Neuronal stem cell (in vitro differentiated cells): ENCODE measurements around the gene PIEZO1.

Experiments
- DNase-seq: peaks from one replicate; pipeline ENCODE4 v3.0.0-alpha.2; 2013; ENCODE audit warnings: low spot score
- H2AFZ ChIP-seq: one replicate; pipeline ENCODE4 v1.6.1; 2013; ENCODE audit warnings: mild to moderate bottlenecking, low read length, inconsistent platforms
- H2AK5ac ChIP-seq: 2 replicates; pipeline ENCODE4 v1.6.1; 2013; ENCODE audit warnings: low read depth, mild to moderate bottlenecking, inconsistent platforms, low read length, moderate library complexity, mixed read lengths
- H2BK120ac ChIP-seq: 2 replicates; pipeline ENCODE4 v1.6.1; 2013; ENCODE audit warnings: low read depth, mild to moderate bottlenecking, inconsistent platforms, low read length, moderate library complexity, mixed read lengths
- H2BK12ac ChIP-seq: one replicate; pipeline ENCODE4 v1.6.1; 2013; ENCODE audit warnings: low read length, inconsistent platforms
- H2BK15ac ChIP-seq: 2 replicates; pipeline ENCODE4 v1.6.1; 2013; ENCODE audit warnings: mild to moderate bottlenecking, low read length, inconsistent platforms, mixed read lengths
- H2BK5ac ChIP-seq: one replicate; pipeline ENCODE4 v1.6.1; 2013; ENCODE audit warnings: inconsistent platforms, mild to moderate bottlenecking, low read length, moderate library complexity
- H3K14ac ChIP-seq: one replicate; pipeline ENCODE4 v1.6.1; 2013; ENCODE audit warnings: low read length, inconsistent platforms
- H3K18ac ChIP-seq: 2 replicates; pipeline ENCODE4 v1.6.1; 2013; ENCODE audit warnings: low read length, inconsistent platforms
- H3K23ac ChIP-seq: 2 replicates; pipeline ENCODE4 v1.6.1; 2013; ENCODE audit warnings: low read depth, mild to moderate bottlenecking, mixed read lengths, low read length, inconsistent platforms; ENCODE audit not compliant: poor library complexity
- H3K27ac ChIP-seq: replicated peaks from 3 replicates; pipeline ENCODE4 v1.5.1; 2013; ENCODE audit warnings: low read length, inconsistent platforms
- H3K27me3 ChIP-seq, 3 experiments: 2 replicates each; pipeline ENCODE4 v1.6.1; 2013; ENCODE audit warnings: low read length in 3 of 3, mild to moderate bottlenecking in 2 of 3, inconsistent platforms in 1 of 3, low read depth in 1 of 3, mixed read lengths in 1 of 3, moderate library complexity in 1 of 3; ENCODE audit not compliant: control insufficient read depth in 3 of 3, insufficient read depth in 3 of 3
- H3K36me3 ChIP-seq, 2 donors: replicated peaks in 1 of 2; 2 replicates each; pipeline ENCODE4 v1.6.1; 2013; ENCODE audit warnings: low read length in 2 of 2; ENCODE audit not compliant: control insufficient read depth in 2 of 2, insufficient read depth in 2 of 2
- H3K4ac ChIP-seq: 2 replicates; pipeline ENCODE4 v1.6.1; 2013; ENCODE audit warnings: inconsistent platforms, mild to moderate bottlenecking, low read length, moderate library complexity
- H3K4me1 ChIP-seq, 2 donors: 1 replicate in 1 of 2; 2 replicates in 1 of 2; pipeline ENCODE4 v1.6.1; 2013; ENCODE audit warnings: low read length in 2 of 2, low read depth in 1 of 2; ENCODE audit not compliant: control insufficient read depth in 2 of 2, insufficient read depth in 1 of 2
- H3K4me2 ChIP-seq: one replicate; pipeline ENCODE4 v1.6.1; 2013; ENCODE audit warnings: mild to moderate bottlenecking, low read length, inconsistent platforms; ENCODE audit not compliant: insufficient read depth, poor library complexity, severe bottlenecking
- H3K4me3 ChIP-seq, 2 donors: 2 replicates each; pipeline ENCODE4 v1.5.1; 2013; ENCODE audit warnings: low read length in 2 of 2, mild to moderate bottlenecking in 2 of 2, inconsistent platforms in 1 of 2, moderate library complexity in 1 of 2
- H3K79me1 ChIP-seq: one replicate; pipeline ENCODE4 v1.6.1; 2013; ENCODE audit warnings: low read depth, mild to moderate bottlenecking, inconsistent platforms, low read length, moderate library complexity
- H3K9ac ChIP-seq: one replicate; pipeline ENCODE4 v1.6.1; 2013; ENCODE audit warnings: mild to moderate bottlenecking, low read depth, low read length, inconsistent platforms; ENCODE audit not compliant: poor library complexity
- H3K9me3 ChIP-seq, 2 donors: replicated peaks in 1 of 2; 2 replicates each; pipeline versions ENCODE3 to v1.6.1; 2013; ENCODE audit warnings: low read length in 2 of 2, mild to moderate bottlenecking in 2 of 2, inconsistent platforms in 1 of 2, low read depth in 1 of 2, mixed read lengths in 1 of 2, moderate library complexity in 1 of 2; ENCODE audit not compliant: control insufficient read depth in 2 of 2, insufficient read depth in 1 of 2
- H4K8ac ChIP-seq: one replicate; pipeline ENCODE4 v1.6.1; 2013; ENCODE audit warnings: low read depth, mild to moderate bottlenecking, inconsistent platforms, low read length, moderate library complexity
- H4K91ac ChIP-seq: one replicate; pipeline ENCODE4 v1.6.1; 2013; ENCODE audit warnings: low read length, low read depth, mild to moderate bottlenecking, inconsistent platforms; ENCODE audit not compliant: poor library complexity
- WGBS, 2 donors: extraction: QIAGEN DNeasy Blood & Tissue Kit; methylation state at CpG; one replicate each; pipeline ENCODE4 v1.1.7; 2013; ENCODE audit warnings: missing lambda C conversion rate in 2 of 2, mixed read lengths in 1 of 2; ENCODE audit not compliant: insufficient read length in 2 of 2, insufficient replicate concordance in 1 of 2; ENCODE audit errors: extremely low coverage in 2 of 2; 5-methylcytosine and 5-hydroxymethylcytosine counted together

PIEZO1 gene

DNA sequence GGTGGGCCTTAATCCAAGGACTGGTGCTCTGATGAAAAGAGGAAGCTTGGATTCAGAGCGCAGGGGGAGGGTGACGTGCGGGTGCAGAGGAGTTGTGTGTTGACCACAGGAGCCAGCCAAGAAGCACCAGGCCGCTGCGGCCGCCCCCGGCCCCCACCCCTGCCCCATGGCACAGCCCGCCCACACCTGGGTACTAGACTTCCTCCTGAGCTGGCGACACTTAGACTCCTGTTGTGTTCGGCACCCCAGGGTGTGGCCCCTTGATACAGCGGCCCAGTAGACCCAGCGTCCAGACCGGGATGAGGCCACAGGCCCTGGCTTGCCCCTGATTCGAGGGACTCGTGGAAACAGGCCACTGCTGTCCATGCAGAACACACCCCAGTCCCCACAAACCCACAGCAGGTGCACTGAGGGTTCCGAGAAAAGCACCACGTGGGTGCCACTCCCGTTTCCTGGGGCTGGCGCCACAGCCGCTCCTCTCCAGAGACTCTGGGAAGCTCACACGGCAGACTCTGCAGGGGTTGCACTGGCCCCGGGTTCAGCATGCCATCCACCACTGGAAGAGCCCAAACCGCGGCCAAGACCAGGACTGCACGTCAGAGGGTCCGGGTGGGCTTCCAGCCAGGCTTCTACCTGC lies 93.0 kb downstream of the PIEZO1 start:
- H2BK5ac ChIP-seq: peak overlapping the region; percentile 75
- H4K8ac ChIP-seq: no peak overlapping the region
- peaks cover 9% of the 10 kb centered on the region for H3K79me1 ChIP-seq
- H2AFZ ChIP-seq: no peak overlapping the region
- H4K91ac ChIP-seq: no peak overlapping the region
- no CpG with 5 or more reads among the region's 26 CpGs for WGBS, 2 donors
- H3K9ac ChIP-seq: no peak overlapping the region
- H3K23ac ChIP-seq: no peak overlapping the region
- peaks cover 1 to 6% of the 10 kb centered on the region in 2 donors for H3K36me3 ChIP-seq
- no peaks in the 10 kb centered on the region for H3K9me3 ChIP-seq
- no peak overlapping the region for H2BK12ac ChIP-seq
- H3K27ac ChIP-seq: no peak overlapping the region
- no peaks in the 10 kb centered on the region for H3K4me1 ChIP-seq
- no peak overlapping the region for H3K4me2 ChIP-seq
- H3K27me3 ChIP-seq: peaks cover 0 to 53% (median 13%) of the 10 kb centered on the region in 3 experiments
- peak overlapping the region; percentile 28 for H3K18ac ChIP-seq
- H2BK120ac ChIP-seq: no peak overlapping the region
- H2BK15ac ChIP-seq: no peak overlapping the region
- H3K4me3 ChIP-seq: no peak overlapping the region
- DNase-seq: no peak
- peak overlapping the region; percentile 95 for H2AK5ac ChIP-seq
- no peak overlapping the region for H3K4ac ChIP-seq
- H3K14ac ChIP-seq: peak overlapping the region; percentile 21

DNA sequence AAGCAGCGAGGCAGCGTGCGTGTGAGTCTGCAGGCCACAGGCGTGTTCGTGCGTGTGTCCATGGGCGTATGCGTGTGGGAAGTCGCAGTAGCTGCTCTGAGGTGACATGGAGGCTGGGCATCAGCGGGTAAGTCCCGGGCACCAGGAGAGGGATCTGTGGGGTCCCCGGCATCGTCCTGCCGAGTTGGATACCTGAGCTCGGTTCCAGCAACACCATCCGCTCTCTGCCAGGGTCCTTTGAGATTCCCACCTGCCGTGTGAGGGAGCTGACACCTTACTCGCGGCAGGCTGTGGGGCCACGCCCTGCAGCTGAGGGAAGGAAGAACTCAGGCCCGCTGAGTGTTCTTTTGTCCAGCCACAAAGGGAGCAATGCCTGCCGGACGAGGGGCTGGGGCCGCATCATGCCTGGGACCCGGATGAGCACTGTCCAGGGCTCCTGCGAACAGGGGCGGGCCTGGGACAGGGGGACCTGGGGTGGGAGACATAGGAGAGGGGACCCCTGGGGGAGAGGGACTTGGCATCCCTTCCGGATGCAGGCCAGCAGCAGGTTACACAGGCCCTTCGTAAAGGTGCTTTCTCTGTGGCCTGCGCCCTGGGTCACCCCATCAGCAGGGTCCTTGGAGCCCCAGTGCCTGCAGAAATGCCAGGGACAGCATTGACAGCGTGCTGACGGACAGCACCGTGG lies 93.7 kb downstream of the PIEZO1 start:
- Histone ChIP-seq H2AK5ac (peak overlapping the region; percentile 81), H2BK12ac (no peak overlapping the region), H3K9ac (peak overlapping the region; percentile 24), H3K79me1 (peaks cover 6% of the 10 kb centered on the region), H3K27ac (no peak overlapping the region), H3K14ac (peak overlapping the region; percentile 56), H3K4me3 (peak overlapping the region in 1 of 2 donors; percentile 2), H2BK120ac (no peak overlapping the region), H4K91ac (no peak overlapping the region), H2BK15ac (no peak overlapping the region), H2AFZ (no peak overlapping the region), H3K9me3 (no peaks in the 10 kb centered on the region), H2BK5ac (peak overlapping the region; percentile 75), H3K36me3 (no peaks in the 10 kb centered on the region), H4K8ac (no peak overlapping the region), H3K4ac (no peak overlapping the region), H3K27me3 (peaks cover 0 to 58% (median 19%) of the 10 kb centered on the region in 3 experiments), H3K4me2 (no peak overlapping the region), H3K18ac (no peak overlapping the region), H3K23ac (peak overlapping the region; percentile 22), H3K4me1 (peaks cover 2 to 4% of the 10 kb centered on the region in 2 donors)
- no CpG with 5 or more reads among the region's 33 CpGs for WGBS, 2 donors
- no peak for DNase-seq

DNA sequence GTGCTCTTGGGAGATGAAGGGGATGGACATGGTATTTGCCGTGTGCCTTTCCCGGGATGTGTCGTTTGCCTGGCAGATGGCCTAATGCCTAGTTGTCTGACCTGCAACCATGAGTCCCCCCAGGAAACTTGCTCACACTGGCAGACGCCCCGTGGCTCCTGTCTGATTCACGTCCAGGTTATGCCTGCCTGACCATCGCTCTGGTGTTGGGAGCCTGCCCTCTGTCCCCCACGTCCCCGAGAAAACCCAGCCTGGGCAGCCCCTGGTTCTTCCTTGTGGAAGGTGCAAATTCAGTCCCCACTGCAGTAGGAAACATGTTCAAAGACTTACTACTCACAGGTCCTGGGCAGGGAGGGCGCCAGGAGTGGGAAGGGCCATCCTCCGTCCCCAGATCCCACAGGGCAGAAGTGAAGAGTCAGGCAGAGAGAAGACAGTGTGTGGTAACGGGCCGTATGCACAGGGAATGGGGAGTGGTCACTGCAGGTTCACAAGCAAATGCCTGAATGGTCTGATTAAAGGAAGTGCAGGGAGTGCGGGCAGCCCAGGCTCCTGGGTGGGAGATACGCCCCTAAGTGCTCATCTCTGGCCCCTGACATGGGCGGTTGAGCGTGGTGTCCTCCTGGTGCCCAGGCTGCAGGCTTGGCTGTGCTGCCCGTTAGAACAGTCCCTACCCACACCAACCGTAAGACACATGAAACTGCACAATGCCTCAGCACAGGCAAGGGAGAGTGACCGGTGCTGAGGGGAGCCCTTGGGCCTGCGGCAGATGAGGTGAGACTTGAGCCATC lies 94.5 kb downstream of the PIEZO1 start:
- WGBS, 2 donors: no CpG with 5 or more reads among the region's 21 CpGs
- Histone ChIP-seq H3K9ac (peak overlapping the region; percentile 47), H4K91ac (no peak overlapping the region), H3K4ac (no peak overlapping the region), H2BK5ac (no peak overlapping the region), H3K4me2 (no peak overlapping the region), H3K9me3 (no peaks in the 10 kb centered on the region), H3K23ac (peak overlapping the region; percentile 22), H2AFZ (no peak overlapping the region), H3K14ac (peak overlapping the region; percentile 56), H3K79me1 (peaks cover 6% of the 10 kb centered on the region), H4K8ac (no peak overlapping the region), H3K27me3 (peaks cover 4 to 65% (median 25%) of the 10 kb centered on the region in 3 experiments), H2BK12ac (peak overlapping the region; percentile 75), H3K4me1 (peaks cover 8 to 9% of the 10 kb centered on the region in 2 donors), H3K27ac (no peak overlapping the region), H2BK15ac (no peak overlapping the region), H2AK5ac (peak overlapping the region; percentile 81), H3K36me3 (no peaks in the 10 kb centered on the region), H3K18ac (no peak overlapping the region), H2BK120ac (no peak overlapping the region), H3K4me3 (peak overlapping the region in 1 of 2 donors; percentile 2)
- DNase-seq: no peak
